Erythroblast (primary cell): ENCODE measurements around the gene KRTAP10-12.

Experiments used
- GATA1 ChIP-seq: IDR thresholded peaks from 2 replicates; pipeline ENCODE4 v1.6.1; 2011; ENCODE audit warnings: low read depth, mild to moderate bottlenecking, control low read depth, low read length, moderate library complexity
- POLR2A ChIP-seq: IDR thresholded peaks from 2 replicates; pipeline ENCODE4 v1.6.1; 2011; ENCODE audit warnings: mild to moderate bottlenecking, low read length

- TF ChIP-seq POLR2A, result no peak
- no peak for TF ChIP-seq GATA1
Observed at GRCh38 chr21:44726826-44727225, 29.9 kb downstream of the KRTAP10-12 start.
